Fibroblast of villous mesenchyme (primary cell): ENCODE results near the gene TEX26. TPM values are rescaled to one million over a fixed set of nuclear protein-coding genes. Genes with fewer than 3 reads are reported as not detected.

Experiments used
- DNase-seq: peaks from one replicate; pipeline ENCODE4 v3.0.0-alpha.2; 2010; ENCODE audit warnings: low read depth
- H3K4me3 ChIP-seq: 2 replicates; pipeline ENCODE4 v1.5.1; 2011; ENCODE audit warnings: low read depth, mild to moderate bottlenecking, low read length
- total RNA-seq: library from RNA; depleted of rRNA; stranded (reverse); fragments of >200 nt; gene quantifications from 2 replicates; pipeline ENCODE4 v1.2.3, GENCODE V29; 2012
- TF ChIP-seq, protein P1 (sequence below): IDR thresholded peaks from 2 replicates; pipeline ENCODE4 v1.5.1; 2012; ENCODE audit warnings: low read depth, mild to moderate bottlenecking, low read length; ENCODE audit not compliant: insufficient read depth

The TEX26 gene
- total RNA-seq, 1 donor: under 0.01 TPM

DNA sequence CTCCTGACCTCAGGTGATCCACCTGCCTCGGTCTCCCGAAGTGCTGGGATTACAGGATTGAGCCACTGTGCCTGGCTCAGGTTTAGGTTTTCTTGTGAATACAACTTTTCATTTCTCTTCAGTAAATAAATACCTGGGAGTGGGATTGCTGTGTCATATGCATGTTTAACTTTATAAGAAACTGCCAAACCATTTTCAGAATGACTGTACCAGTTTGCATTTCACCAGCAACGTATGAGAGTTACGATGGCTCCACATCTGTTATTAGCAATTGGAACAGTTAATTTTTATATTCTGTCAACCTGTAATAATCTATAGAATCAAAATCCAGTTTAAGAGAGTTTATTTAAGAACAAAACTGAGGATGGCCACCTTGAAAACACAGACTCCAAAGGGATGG, 52.2 kb downstream of the TEX26 start:
- DNase-seq: no peak
- TF ChIP-seq, protein P1, sequence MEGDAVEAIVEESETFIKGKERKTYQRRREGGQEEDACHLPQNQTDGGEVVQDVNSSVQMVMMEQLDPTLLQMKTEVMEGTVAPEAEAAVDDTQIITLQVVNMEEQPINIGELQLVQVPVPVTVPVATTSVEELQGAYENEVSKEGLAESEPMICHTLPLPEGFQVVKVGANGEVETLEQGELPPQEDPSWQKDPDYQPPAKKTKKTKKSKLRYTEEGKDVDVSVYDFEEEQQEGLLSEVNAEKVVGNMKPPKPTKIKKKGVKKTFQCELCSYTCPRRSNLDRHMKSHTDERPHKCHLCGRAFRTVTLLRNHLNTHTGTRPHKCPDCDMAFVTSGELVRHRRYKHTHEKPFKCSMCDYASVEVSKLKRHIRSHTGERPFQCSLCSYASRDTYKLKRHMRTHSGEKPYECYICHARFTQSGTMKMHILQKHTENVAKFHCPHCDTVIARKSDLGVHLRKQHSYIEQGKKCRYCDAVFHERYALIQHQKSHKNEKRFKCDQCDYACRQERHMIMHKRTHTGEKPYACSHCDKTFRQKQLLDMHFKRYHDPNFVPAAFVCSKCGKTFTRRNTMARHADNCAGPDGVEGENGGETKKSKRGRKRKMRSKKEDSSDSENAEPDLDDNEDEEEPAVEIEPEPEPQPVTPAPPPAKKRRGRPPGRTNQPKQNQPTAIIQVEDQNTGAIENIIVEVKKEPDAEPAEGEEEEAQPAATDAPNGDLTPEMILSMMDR: no peak
- H3K4me3 ChIP-seq: no peak overlapping the region

DNA sequence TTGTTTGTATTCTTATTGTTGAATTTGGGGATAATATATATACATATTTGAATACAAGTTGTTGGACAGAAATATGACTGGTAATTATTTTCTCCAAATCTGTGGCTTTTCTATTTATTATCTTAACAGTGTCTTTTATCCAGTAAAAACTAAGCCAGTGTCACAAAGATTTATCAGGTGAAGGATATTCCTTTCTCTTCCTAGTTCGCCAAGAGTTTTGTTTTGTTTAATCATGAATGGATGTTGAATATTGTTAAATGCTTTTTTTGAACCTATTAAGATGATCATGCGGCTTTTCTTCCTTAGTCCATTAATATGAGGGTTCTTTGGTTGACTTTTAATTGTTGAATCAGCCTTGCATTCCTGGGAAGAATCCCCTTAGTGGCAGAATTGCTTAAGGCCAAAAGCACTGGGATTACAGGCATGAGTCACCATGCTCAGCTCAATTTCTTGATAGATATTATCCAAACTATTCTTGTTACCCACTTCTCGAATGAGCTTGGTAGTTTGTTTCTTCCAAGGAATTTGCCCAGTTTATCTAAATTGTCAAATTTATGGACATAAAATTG, 53.3 kb downstream of the TEX26 start:
- H3K4me3 ChIP-seq: no peak overlapping the region
- DNase-seq: peak; percentile 74

DNA sequence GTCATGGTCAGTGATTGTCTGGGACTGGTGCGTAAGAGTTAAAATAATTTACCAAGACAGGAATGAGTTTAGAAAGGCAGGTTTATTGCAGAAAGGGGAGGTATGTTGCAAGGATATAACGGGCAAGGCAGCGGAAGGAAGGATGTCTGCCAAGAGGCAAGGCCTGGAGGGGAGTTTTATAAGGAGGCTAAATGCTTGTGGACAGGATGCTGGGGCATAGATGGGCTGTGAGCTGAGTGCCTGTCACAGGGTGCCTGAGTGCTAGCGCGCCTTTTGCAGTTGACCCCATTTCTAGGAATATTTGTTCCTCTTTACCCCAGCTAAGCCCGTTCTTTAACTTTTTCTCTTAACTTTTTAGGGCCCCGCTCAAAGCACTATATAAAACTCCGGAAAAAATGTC, 58.7 kb downstream of the TEX26 start:
- TF ChIP-seq, protein P1: no peak
- H3K4me3 ChIP-seq: no peak overlapping the region
- DNase-seq: no peak

More for the DNA sequence above, 53.3 kb downstream of the TEX26 start:
- TF ChIP-seq, protein P1: no peak

DNA sequence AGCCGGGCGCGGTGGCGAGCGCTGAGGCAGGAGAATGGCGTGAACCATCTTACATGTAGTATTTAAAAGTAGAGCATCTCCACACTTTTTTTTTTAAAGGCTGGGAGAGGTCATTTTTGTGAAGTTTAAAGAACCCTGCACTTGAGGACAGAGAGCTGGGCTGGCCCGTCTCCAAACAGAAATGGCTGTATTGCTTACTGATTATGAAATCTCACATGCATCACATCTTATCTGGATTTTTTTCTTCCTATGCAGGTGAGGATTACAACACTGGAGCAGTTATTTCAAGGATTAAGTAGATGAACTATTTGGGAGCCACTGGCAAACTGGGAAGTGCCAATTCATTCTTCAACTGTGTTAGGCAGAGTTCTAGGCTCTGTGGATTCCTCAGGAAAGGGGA, 59.5 kb downstream of the TEX26 start:
- no peak for DNase-seq
- H3K4me3 ChIP-seq: no peak overlapping the region
- TF ChIP-seq, protein P1: no peak

DNA sequence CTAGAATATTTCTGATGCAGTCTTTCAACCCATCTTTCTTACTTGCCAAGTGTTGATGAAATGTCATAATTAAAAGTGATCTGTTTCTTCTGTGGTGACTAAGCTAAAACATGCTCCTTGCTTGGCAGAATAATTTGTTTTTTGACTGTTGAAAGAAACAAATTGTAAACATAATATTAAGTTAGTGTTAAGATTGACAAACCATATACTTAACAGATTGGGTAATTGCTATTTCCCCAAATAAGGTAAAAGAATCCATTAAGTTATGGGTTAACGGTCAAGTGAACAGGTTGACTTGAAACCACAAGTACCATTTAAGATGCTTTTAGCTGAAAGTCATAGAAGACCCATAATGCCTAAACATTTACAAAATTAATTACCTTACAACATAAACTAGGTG, 62.9 kb downstream of the TEX26 start:
- TF ChIP-seq, protein P1: no peak
- DNase-seq: no peak
- H3K4me3 ChIP-seq: no peak overlapping the region

DNA sequence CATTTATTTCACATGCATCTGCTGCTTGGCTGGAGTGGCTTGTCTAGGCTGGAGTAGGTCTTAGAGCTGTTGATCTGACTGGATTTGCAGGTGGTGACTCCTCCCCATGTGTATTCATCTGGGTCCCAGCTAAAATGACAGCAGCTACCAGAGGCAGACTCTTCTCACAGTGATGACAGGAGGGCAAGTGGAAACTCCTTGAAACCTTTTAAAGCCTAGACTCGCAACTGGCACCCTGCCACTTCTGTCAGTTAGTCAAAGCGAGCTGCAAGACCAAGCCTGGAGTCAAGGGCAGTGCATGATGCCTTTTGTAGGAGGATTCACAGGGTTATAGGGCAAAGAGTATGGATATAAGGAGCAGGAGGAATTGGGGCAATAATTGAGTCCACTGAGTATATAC, 65.2 kb downstream of the TEX26 start:
- H3K4me3 ChIP-seq: no peak overlapping the region
- TF ChIP-seq, protein P1: no peak
- no peak for DNase-seq
